K562 (cell line): Measurements from ENCODE around the gene HAPLN3. TPM values are rescaled to one million over a fixed set of nuclear protein-coding genes. Genes with fewer than 3 reads are reported as not detected.

Experiments
- ARHGAP35 ChIP-seq: fragments of 450-650 bp; IDR thresholded peaks from 2 replicates; pipeline ENCODE4 v1.6.1; 2018; ENCODE audit not compliant: partially characterized antibody
- C11orf30 ChIP-seq: fragments of 450-650 bp; IDR thresholded peaks from 2 replicates; pipeline ENCODE4 v1.6.1; 2016; ENCODE audit warnings: low read depth, mild to moderate bottlenecking
- CCNT2 ChIP-seq: IDR thresholded peaks from 2 replicates; pipeline ENCODE4 v1.6.1; 2011; ENCODE audit warnings: borderline replicate concordance, low read depth, mild to moderate bottlenecking, moderate library complexity, mixed read lengths, low read length; ENCODE audit not compliant: insufficient read length; ENCODE audit errors: extremely low read depth
- CSDE1 ChIP-seq, 2 experiments: fragments of 450-650 bp; IDR thresholded peaks; 2 replicates each; pipeline ENCODE4 v1.6.1; 2016; ENCODE audit warnings: mild to moderate bottlenecking in 1 of 2
- CXXC5 ChIP-seq: fragments of 250-450 bp; sonication (Bioruptor Pico); IDR thresholded peaks from 2 replicates; pipeline ENCODE4 v1.8.0; 2022; ENCODE audit warnings: inconsistent platforms, mild to moderate bottlenecking, moderate library complexity
- HDAC6 ChIP-seq: IDR thresholded peaks from 2 replicates; pipeline ENCODE4 v1.6.1; 2012; ENCODE audit warnings: low read depth, mild to moderate bottlenecking, control low read depth, inconsistent platforms, low read length, moderate library complexity
- HNRNPH1 ChIP-seq: fragments of 200-400 bp; formaldehyde crosslinking; optimal IDR thresholded peaks from 2 replicates; pipeline ENCODE3; 2017; ENCODE audit warnings: low read depth, mild to moderate bottlenecking, low read length, moderate library complexity
- HOXB6 ChIP-seq: fragments of 250-450 bp; sonication (Bioruptor Pico); IDR thresholded peaks from 2 replicates; pipeline ENCODE4 v1.5.1; 2022; ENCODE audit warnings: mild to moderate bottlenecking, borderline replicate concordance
- MAFF ChIP-seq: IDR thresholded peaks from 2 replicates; pipeline ENCODE4 v1.6.1; 2012; ENCODE audit warnings: low read length, improper control_type of control experiment
- MED1 ChIP-seq: sonication (generic); formaldehyde crosslinking; IDR thresholded peaks from 2 replicates; pipeline ENCODE4 v1.8.1; 2023; ENCODE audit warnings: missing genetic modification reagents, borderline replicate concordance
- RBBP5 ChIP-seq: fragments of 200-600 bp; sonication (generic); IDR thresholded peaks from 2 replicates; pipeline ENCODE4 v1.6.1; 2012; ENCODE audit warnings: borderline replicate concordance, mild to moderate bottlenecking, low read length, control low read depth, inconsistent platforms; ENCODE audit not compliant: insufficient read depth, poor library complexity, severe bottlenecking
- RBM22 ChIP-seq: fragments of 200-400 bp; formaldehyde crosslinking; IDR thresholded peaks from 2 replicates; pipeline ENCODE4 v1.6.1; 2018; ENCODE audit warnings: low read length, low read depth; ENCODE audit not compliant: poor library complexity, severe bottlenecking
- RFX7 ChIP-seq: fragments of 250-450 bp; sonication (Bioruptor Pico); IDR thresholded peaks from 2 replicates; pipeline ENCODE4 v1.5.1; 2021; ENCODE audit warnings: mild to moderate bottlenecking
- THRAP3 ChIP-seq: fragments of 450-650 bp; IDR thresholded peaks from 2 replicates; pipeline ENCODE4 v1.6.1; 2016; ENCODE audit warnings: mild to moderate bottlenecking, inconsistent platforms, borderline replicate concordance
- ZBTB1 ChIP-seq: sonication (generic); formaldehyde crosslinking; IDR thresholded peaks from 2 replicates; pipeline ENCODE4 v1.8.1; 2023; ENCODE audit warnings: missing genetic modification reagents, low read depth, mild to moderate bottlenecking, borderline replicate concordance
- ZBTB17 ChIP-seq: fragments of 450-650 bp; formaldehyde crosslinking; IDR thresholded peaks from 2 replicates; pipeline ENCODE4 v1.4.0; 2020; ENCODE audit warnings: mild to moderate bottlenecking
- ZC3H4 ChIP-seq: sonication (generic); formaldehyde crosslinking; IDR thresholded peaks from 2 replicates; pipeline ENCODE4 v1.9.0; 2021; ENCODE audit warnings: missing genetic modification reagents, borderline replicate concordance
- ZFP36 ChIP-seq: fragments of 150-350 bp; IDR thresholded peaks from 2 replicates; pipeline ENCODE4 v1.6.1; 2018; ENCODE audit warnings: low read length, low read depth; ENCODE audit not compliant: partially characterized antibody
- ZNF232 ChIP-seq: sonication (generic); formaldehyde crosslinking; IDR thresholded peaks from 2 replicates; pipeline ENCODE4 v1.8.0; 2022; ENCODE audit warnings: mild to moderate bottlenecking, missing genetic modification reagents
- ZNF785 ChIP-seq: fragments of 250-450 bp; sonication (Bioruptor Pico); IDR thresholded peaks from 2 replicates; pipeline ENCODE4 v1.4.0; 2020; ENCODE audit warnings: mild to moderate bottlenecking
- polyA plus RNA-seq, 8 experiments: library from polyadenylated mRNA; depleted of rRNA in 4 of 8; stranded (reverse) in 5 of 8; unstranded in 3 of 8; fragments of >200 nt; fragmentation: Nextera tagmentation in 2 of 8; fragmentation: Illumina TruSeq in 1 of 8; extraction: Ambion mirVana in 2 of 8; extraction: Trizol in 1 of 8; gene quantifications; 2 replicates each; pipeline versions ENCODE4 v1.2.1 to v1.2.3, GENCODE V29; 2011 to 2014; ENCODE audit warnings: inconsistent platforms in 1 of 8, missing spikeins in 1 of 8
- total RNA-seq, 7 experiments: library from RNA; depleted of rRNA in 6 of 7; stranded (reverse); fragments of >200 nt in 6 of 7; fragmentation: Illumina TruSeq in 2 of 7; extraction: Trizol in 2 of 7; gene quantifications; 2 replicates each; pipeline versions ENCODE4 v1.2.1 to v1.2.3, GENCODE V29; 2011 to 2021; ENCODE audit warnings: low replicate concordance in 1 of 7
- TF ChIP-seq, protein P1 (sequence below): fragments of 250-450 bp; sonication (Bioruptor Pico); IDR thresholded peaks from 2 replicates; pipeline ENCODE4 v1.4.0; 2020
- TF ChIP-seq, protein P2 (sequence below), 3 experiments: fragments of 200-800 bp in 1 of 3; fragments of 250-450 bp in 1 of 3; fragments of 450-650 bp in 1 of 3; sonication (Bioruptor Pico) in 1 of 3; sonication (Bioruptor generic) in 1 of 3; formaldehyde crosslinking in 1 of 3; IDR thresholded peaks; 2 replicates each; pipeline versions ENCODE4 v1.6.1 to v1.8.0; 2016 to 2022; ENCODE audit warnings: mild to moderate bottlenecking in 2 of 3, missing genetic modification characterization in 2 of 3, missing compliant biosample characterization in 1 of 3, moderate library complexity in 1 of 3
- TF ChIP-seq, protein P3 (sequence below), 2 experiments: fragments of 450-650 bp in 1 of 2; sonication (generic) in 1 of 2; formaldehyde crosslinking in 1 of 2; IDR thresholded peaks in 1 of 2; conservative IDR thresholded peaks in 1 of 2; 2 replicates each; pipeline versions ENCODE4 v1.6.1 to v1.8.1; 2016 to 2023; ENCODE audit warnings: mild to moderate bottlenecking in 2 of 2, moderate library complexity in 2 of 2, inconsistent platforms in 1 of 2, missing genetic modification reagents in 1 of 2

HAPLN3 gene
- total and polyA plus RNA-seq, 9 of the 15 experiments (the other 6 are each of a cell fraction or from before 2014, with no cell fraction given), result 0.04 to 2.4 (median 0.65) TPM

DNA sequence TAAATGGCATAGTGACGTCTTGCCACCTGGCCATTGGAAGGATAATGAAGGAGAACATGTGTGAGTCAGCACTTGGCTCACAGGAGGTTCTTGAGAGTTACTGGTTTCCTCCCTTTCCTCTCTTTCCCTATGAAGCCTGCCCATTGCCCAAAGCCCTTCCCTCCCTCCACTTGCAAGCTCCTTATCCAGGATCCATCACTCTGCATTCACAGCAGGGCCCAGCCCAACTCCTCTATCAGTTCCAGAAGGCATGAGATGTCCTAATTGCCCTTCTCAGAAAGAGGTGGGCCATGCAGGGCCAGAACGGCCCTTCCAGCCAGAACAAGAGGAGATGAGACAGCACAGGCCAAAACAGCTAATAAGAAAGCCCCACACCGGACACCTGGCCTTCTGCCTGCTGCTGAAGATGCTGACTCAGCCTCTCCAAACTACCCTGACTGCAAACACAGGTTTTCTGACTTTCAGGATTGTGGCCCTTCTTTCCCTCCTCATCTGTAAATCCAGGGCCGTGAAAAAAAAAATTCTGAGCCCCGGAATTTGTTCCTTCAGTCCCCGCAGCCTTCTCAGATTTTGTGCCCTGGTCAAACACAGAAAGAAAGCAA, 29.7 kb downstream of the HAPLN3 start (continued):
- TF ChIP-seq CCNT2 (no peak), MED1 (no peak), RFX7 (CRISPR knock-in tag) (no peak), RBM22 (no peak), CXXC5 (CRISPR knock-in tag) (no peak), ZNF232 (no peak), THRAP3 (no peak), C11orf30 (peak; percentile 96), ZFP36 (no peak), ZNF785 (CRISPR knock-in tag) (no peak), RBBP5 (no peak), HDAC6 (no peak), CSDE1 (IDR thresholded peaks at IDR 0.05) (0 out of 4 replicates have a peak, but pooled peaks of 1 of the 2 experiments have one; percentile 35), HNRNPH1 (no peak), HOXB6 (CRISPR knock-in tag) (no peak), ARHGAP35 (no peak), MAFF (peak; percentile 90), ZC3H4 (no peak), ZBTB1 (no peak), ZBTB17 (CRISPR knock-in tag) (peak; percentile 89; the same call in 1 of the 2 replicates)
- TF ChIP-seq, protein P1, sequence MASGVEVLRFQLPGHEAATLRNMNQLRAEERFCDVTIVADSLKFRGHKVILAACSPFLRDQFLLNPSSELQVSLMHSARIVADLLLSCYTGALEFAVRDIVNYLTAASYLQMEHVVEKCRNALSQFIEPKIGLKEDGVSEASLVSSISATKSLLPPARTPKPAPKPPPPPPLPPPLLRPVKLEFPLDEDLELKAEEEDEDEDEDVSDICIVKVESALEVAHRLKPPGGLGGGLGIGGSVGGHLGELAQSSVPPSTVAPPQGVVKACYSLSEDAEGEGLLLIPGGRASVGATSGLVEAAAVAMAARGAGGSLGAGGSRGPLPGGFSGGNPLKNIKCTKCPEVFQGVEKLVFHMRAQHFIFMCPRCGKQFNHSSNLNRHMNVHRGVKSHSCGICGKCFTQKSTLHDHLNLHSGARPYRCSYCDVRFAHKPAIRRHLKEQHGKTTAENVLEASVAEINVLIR (CRISPR knock-in tag), result no peak
- TF ChIP-seq, protein P2, sequence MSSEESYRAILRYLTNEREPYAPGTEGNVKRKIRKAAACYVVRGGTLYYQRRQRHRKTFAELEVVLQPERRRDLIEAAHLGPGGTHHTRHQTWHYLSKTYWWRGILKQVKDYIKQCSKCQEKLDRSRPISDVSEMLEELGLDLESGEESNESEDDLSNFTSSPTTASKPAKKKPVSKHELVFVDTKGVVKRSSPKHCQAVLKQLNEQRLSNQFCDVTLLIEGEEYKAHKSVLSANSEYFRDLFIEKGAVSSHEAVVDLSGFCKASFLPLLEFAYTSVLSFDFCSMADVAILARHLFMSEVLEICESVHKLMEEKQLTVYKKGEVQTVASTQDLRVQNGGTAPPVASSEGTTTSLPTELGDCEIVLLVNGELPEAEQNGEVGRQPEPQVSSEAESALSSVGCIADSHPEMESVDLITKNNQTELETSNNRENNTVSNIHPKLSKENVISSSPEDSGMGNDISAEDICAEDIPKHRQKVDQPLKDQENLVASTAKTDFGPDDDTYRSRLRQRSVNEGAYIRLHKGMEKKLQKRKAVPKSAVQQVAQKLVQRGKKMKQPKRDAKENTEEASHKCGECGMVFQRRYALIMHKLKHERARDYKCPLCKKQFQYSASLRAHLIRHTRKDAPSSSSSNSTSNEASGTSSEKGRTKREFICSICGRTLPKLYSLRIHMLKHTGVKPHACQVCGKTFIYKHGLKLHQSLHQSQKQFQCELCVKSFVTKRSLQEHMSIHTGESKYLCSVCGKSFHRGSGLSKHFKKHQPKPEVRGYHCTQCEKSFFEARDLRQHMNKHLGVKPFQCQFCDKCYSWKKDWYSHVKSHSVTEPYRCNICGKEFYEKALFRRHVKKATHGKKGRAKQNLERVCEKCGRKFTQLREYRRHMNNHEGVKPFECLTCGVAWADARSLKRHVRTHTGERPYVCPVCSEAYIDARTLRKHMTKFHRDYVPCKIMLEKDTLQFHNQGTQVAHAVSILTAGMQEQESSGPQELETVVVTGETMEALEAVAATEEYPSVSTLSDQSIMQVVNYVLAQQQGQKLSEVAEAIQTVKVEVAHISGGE (CRISPR knock-in tag; IDR thresholded peaks at IDR 0.05), result no peak
- TF ChIP-seq, protein P3, sequence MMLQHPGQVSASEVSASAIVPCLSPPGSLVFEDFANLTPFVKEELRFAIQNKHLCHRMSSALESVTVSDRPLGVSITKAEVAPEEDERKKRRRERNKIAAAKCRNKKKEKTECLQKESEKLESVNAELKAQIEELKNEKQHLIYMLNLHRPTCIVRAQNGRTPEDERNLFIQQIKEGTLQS (IDR thresholded peaks at IDR 0.05), result 0 out of 2 replicates have a peak, but pooled peaks have one; percentile 28
- TF ChIP-seq, protein P3 (CRISPR knock-in tag; conservative IDR thresholded peaks at IDR 0.05), result no peak
